Testis (tissue), 2 donors: ENCODE results near the gene NKAIN2.

Source experiments
- POLR2A ChIP-seq: fragments of 450-650 bp; IDR thresholded peaks from one replicate; pipeline ENCODE4 v1.6.1; 2017; ENCODE audit warnings: antibody characterized with exemption, mild to moderate bottlenecking, moderate library complexity
- TF ChIP-seq, protein P1 (sequence below), 3 experiments: fragments of 450-650 bp in 2 of 3; fragments of 200-600 bp in 1 of 3; sonication (generic) in 1 of 3; IDR thresholded peaks; one replicate each; pipeline ENCODE4 v1.5.1; 2016 to 2019; ENCODE audit warnings: antibody characterized with exemption in 3 of 3, mild to moderate bottlenecking in 2 of 3, moderate library complexity in 1 of 3

DNA sequence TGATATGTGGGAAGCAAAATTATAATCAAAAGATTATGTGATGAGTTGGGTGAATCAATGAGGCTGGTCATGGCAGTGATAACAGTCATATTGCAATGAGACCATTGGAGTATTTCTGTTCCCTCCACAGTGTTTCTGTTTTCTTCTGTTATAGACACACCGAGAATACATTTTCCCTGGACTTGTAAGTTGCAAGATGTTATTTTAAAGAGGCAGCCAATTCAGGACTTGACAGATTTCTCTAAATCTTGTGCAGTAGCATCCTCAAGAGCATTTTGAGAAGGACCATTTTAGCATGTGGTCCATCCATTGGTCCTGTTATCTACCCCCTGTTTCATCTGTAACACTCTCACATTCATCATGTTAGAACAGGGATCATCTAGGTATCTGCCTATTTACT is 55.6 kb downstream of the NKAIN2 start:
- TF ChIP-seq, protein P1, sequence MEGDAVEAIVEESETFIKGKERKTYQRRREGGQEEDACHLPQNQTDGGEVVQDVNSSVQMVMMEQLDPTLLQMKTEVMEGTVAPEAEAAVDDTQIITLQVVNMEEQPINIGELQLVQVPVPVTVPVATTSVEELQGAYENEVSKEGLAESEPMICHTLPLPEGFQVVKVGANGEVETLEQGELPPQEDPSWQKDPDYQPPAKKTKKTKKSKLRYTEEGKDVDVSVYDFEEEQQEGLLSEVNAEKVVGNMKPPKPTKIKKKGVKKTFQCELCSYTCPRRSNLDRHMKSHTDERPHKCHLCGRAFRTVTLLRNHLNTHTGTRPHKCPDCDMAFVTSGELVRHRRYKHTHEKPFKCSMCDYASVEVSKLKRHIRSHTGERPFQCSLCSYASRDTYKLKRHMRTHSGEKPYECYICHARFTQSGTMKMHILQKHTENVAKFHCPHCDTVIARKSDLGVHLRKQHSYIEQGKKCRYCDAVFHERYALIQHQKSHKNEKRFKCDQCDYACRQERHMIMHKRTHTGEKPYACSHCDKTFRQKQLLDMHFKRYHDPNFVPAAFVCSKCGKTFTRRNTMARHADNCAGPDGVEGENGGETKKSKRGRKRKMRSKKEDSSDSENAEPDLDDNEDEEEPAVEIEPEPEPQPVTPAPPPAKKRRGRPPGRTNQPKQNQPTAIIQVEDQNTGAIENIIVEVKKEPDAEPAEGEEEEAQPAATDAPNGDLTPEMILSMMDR (IDR thresholded peaks at IDR 0.05) = no peak
- no peak for TF ChIP-seq POLR2A
